Gastroesophageal sphincter (tissue), 3 donors: ENCODE data around the gene DAZAP2.

Source experiments
- EP300 ChIP-seq: sonication (generic); formaldehyde crosslinking; IDR thresholded peaks from one replicate; pipeline ENCODE4 v1.6.1; 2017; ENCODE audit warnings: antibody characterized with exemption, mild to moderate bottlenecking
- POLR2A ChIP-seq, 2 donors: fragments of 450-650 bp; IDR thresholded peaks; one replicate each; pipeline ENCODE4 v1.6.1; 2017; ENCODE audit warnings: antibody characterized with exemption in 2 of 2, mild to moderate bottlenecking in 2 of 2, moderate library complexity in 1 of 2
- POLR2AphosphoS5 ChIP-seq: sonication (generic); formaldehyde crosslinking; IDR thresholded peaks from one replicate; pipeline ENCODE4 v1.6.1; 2017; ENCODE audit warnings: antibody characterized with exemption
- TF ChIP-seq, protein P1 (sequence below), 4 experiments: fragments of 200-600 bp in 2 of 4; fragments of 450-650 bp in 2 of 4; sonication (generic) in 1 of 4; IDR thresholded peaks; one replicate each; pipeline ENCODE4 v1.5.1; 2017 to 2019; ENCODE audit warnings: antibody characterized with exemption in 4 of 4, mild to moderate bottlenecking in 2 of 4, moderate library complexity in 2 of 4

DNA sequence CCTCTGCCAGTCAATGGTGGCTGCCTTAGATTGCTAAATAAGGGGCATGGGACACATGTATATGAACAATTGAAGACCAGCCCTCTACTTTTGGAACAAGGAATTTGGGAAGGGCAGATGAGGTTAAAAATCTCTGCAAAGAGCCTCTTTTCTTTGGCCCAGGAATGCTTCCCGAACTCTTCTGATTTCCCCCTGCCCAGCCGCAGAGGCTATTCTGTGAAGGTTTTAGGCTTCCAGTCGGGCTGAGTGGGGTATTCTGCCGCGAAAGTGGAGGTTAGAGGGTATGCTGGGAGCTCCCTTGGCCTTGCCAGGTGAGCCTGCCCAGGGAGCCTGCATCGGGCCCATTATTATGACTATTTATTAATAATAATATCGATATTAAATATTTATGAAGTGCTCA lies 22.0 kb upstream of the DAZAP2 start:
- TF ChIP-seq, protein P1, sequence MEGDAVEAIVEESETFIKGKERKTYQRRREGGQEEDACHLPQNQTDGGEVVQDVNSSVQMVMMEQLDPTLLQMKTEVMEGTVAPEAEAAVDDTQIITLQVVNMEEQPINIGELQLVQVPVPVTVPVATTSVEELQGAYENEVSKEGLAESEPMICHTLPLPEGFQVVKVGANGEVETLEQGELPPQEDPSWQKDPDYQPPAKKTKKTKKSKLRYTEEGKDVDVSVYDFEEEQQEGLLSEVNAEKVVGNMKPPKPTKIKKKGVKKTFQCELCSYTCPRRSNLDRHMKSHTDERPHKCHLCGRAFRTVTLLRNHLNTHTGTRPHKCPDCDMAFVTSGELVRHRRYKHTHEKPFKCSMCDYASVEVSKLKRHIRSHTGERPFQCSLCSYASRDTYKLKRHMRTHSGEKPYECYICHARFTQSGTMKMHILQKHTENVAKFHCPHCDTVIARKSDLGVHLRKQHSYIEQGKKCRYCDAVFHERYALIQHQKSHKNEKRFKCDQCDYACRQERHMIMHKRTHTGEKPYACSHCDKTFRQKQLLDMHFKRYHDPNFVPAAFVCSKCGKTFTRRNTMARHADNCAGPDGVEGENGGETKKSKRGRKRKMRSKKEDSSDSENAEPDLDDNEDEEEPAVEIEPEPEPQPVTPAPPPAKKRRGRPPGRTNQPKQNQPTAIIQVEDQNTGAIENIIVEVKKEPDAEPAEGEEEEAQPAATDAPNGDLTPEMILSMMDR (IDR thresholded peaks at IDR 0.05), result no peak
- TF ChIP-seq POLR2A (IDR thresholded peaks at IDR 0.05) (no peak), EP300 (no peak), POLR2AphosphoS5 (no peak)
